Testis (tissue), 3 donors: ENCODE results near the gene BACH1. TPM values are rescaled to one million over a fixed set of nuclear protein-coding genes. Genes with fewer than 3 reads are reported as not detected.

Source experiments
- DNase-seq: peaks from one replicate; pipeline ENCODE4 v3.0.0-alpha.2; 2019
- H3K27ac ChIP-seq, 2 donors: fragments of 200-600 bp; sonication (generic); one replicate each; pipeline ENCODE4 v1.5.1; 2019
- H3K27me3 ChIP-seq: fragments of 200-600 bp; sonication (generic); one replicate; pipeline ENCODE4 v1.5.1; 2019
- H3K36me3 ChIP-seq: fragments of 200-600 bp; sonication (generic); one replicate; pipeline ENCODE4 v1.5.1; 2017; ENCODE audit warnings: low read depth; ENCODE audit errors: missing control alignments
- H3K4me1 ChIP-seq: fragments of 200-600 bp; sonication (generic); one replicate; pipeline ENCODE4 v1.5.1; 2019
- H3K4me3 ChIP-seq, 2 donors: fragments of 200-600 bp; sonication (generic); one replicate each; pipeline ENCODE4 v1.5.1; 2017 to 2019
- H3K9me3 ChIP-seq: fragments of 200-600 bp; sonication (generic); one replicate; pipeline ENCODE4 v1.5.1; 2017
- CTCF ChIP-seq, 3 experiments: fragments of 450-650 bp in 2 of 3; fragments of 200-600 bp in 1 of 3; sonication (generic) in 1 of 3; IDR thresholded peaks; one replicate each; pipeline ENCODE4 v1.5.1; 2016 to 2019; ENCODE audit warnings: antibody characterized with exemption in 3 of 3, mild to moderate bottlenecking in 2 of 3, moderate library complexity in 1 of 3
- POLR2A ChIP-seq: fragments of 450-650 bp; IDR thresholded peaks from one replicate; pipeline ENCODE4 v1.6.1; 2017; ENCODE audit warnings: antibody characterized with exemption, mild to moderate bottlenecking, moderate library complexity
- WGBS, 2 donors: methylation state at CpG; one replicate each; pipeline ENCODE4 v1.1.5; 2018; 5-methylcytosine and 5-hydroxymethylcytosine counted together
- intact Hi-C: fragments of 100-400 bp; cut with DNase I; formaldehyde crosslinking; loops from one replicate; pipeline ENCODE4 v1.15.1; 2023; ENCODE audit warnings: low total_unique reads
- polyA plus RNA-seq: library from polyadenylated mRNA; stranded (reverse); fragments of 350-450 nt; fragmentation: Illumina TruSeq; extraction: RNeasy Lipid Tissue Mini Kit (QIAGEN cat#74804); gene quantifications from one replicate; pipeline ENCODE4 v1.2.3, GENCODE V29; 2014; ENCODE audit warnings: low read depth, low replicate concordance; ENCODE audit not compliant: insufficient read depth
- total RNA-seq, 2 donors: library from RNA; depleted of rRNA; stranded (reverse); fragments of >200 nt; gene quantifications; one replicate each; pipeline ENCODE4 v1.2.3, GENCODE V29; 2016

BACH1 gene
- total and polyA plus RNA-seq, 3 donors from 2014 or later: 41.9 to 57.7 (median 43.9) TPM

GRCh38 chr21:29261555-29262540, 36.9 kb upstream of the BACH1 start:
- Histone ChIP-seq H3K9me3 (no peaks in the 10 kb centered on the region), H3K36me3 (no peaks in the 10 kb centered on the region), H3K27ac (no peak overlapping the region), H3K27me3 (no peaks in the 10 kb centered on the region), H3K4me1 (no peaks in the 10 kb centered on the region), H3K4me3 (no peak overlapping the region)
- 92 to 93% methylated on average over 7 of the region's 7 CpGs for WGBS, 2 donors
- DNase-seq: no peak
- intact Hi-C loops: no loop called here
- no peak for TF ChIP-seq POLR2A
- TF ChIP-seq CTCF (IDR thresholded peaks at IDR 0.05): no peak

GRCh38 chr21:29264721-29265120, 34.0 kb upstream of the BACH1 start:
- Histone ChIP-seq H3K4me3 (no peak overlapping the region), H3K36me3 (no peaks in the 10 kb centered on the region), H3K4me1 (no peaks in the 10 kb centered on the region), H3K9me3 (no peaks in the 10 kb centered on the region), H3K27me3 (no peaks in the 10 kb centered on the region), H3K27ac (no peak overlapping the region)
- no peak for TF ChIP-seq POLR2A
- TF ChIP-seq CTCF (IDR thresholded peaks at IDR 0.05): no peak
- intact Hi-C loops: no loop called here
- WGBS, 2 donors: 50 to 76% methylated on average over 1 of the region's 1 CpG
- DNase-seq: no peak

- H3K36me3 ChIP-seq: no peaks in the 10 kb centered on the region
- H3K4me1 ChIP-seq: no peaks in the 10 kb centered on the region
- intact Hi-C loops: no loop called here
- DNase-seq: no peak
- H3K27ac ChIP-seq: no peak overlapping the region
- H3K27me3 ChIP-seq: no peaks in the 10 kb centered on the region
- no peak overlapping the region for H3K4me3 ChIP-seq
- 70 to 76% methylated on average over 6 of the region's 6 CpGs for WGBS, 2 donors
- TF ChIP-seq POLR2A: no peak
- TF ChIP-seq CTCF (IDR thresholded peaks at IDR 0.05): no peak
- H3K9me3 ChIP-seq: no peaks in the 10 kb centered on the region
Observed at GRCh38 chr21:29265690-29266479, 32.8 kb upstream of the BACH1 start.

- DNase-seq: no peak
- no peaks in the 10 kb centered on the region for H3K36me3 ChIP-seq
- no peak overlapping the region for H3K27ac ChIP-seq
- no peaks in the 10 kb centered on the region for H3K27me3 ChIP-seq
- TF ChIP-seq CTCF (IDR thresholded peaks at IDR 0.05) (no peak), POLR2A (no peak)
- intact Hi-C loops: no loop called here
- no peak overlapping the region for H3K4me3 ChIP-seq
- no peaks in the 10 kb centered on the region for H3K9me3 ChIP-seq
- no peaks in the 10 kb centered on the region for H3K4me1 ChIP-seq
Observed at GRCh38 chr21:29267666-29268065, 31.1 kb upstream of the BACH1 start.
